ENCODE data around the gene FRG2B. TPM values are rescaled to one million over a fixed set of nuclear protein-coding genes. Genes with fewer than 3 reads are reported as not detected.
"Not testable (repeated sequence)": the region's sequence is repeated elsewhere in the genome, so short reads cannot be mapped to it uniquely, and the experiment has no call there.

The FRG2B gene
- total RNA-seq (not detected), polyA plus RNA-seq (ENCODE audit: insufficient read depth in 1 of 8, insufficient read length in 8 of 8, low replicate concordance in 1 of 8) (not detected)
- long read RNA-seq, donor 1, result 0 reads
- long read RNA-seq, donor 2, result 0 reads
- long read RNA-seq, donor 3, result 0 reads
- long read RNA-seq, donor 4, result 0 reads
- long read RNA-seq, donor 5, result 0 reads
- long read RNA-seq, donor 6, result 0 reads
- long read RNA-seq, donor 7, result 0 reads
- long read RNA-seq, donor 8, result 0 reads
- long read RNA-seq, donor 9, result 0 reads
- long read RNA-seq, donor 10, result 0 reads
- long read RNA-seq, donor 11, result 0 reads

- H3K36me3 ChIP-seq (ENCODE audit: control insufficient read depth, insufficient read depth, low read length); H3K4me1 ChIP-seq (ENCODE audit: control insufficient read depth, insufficient read depth, low read length); DNase-seq; H3K9me3 ChIP-seq (replicated peaks; ENCODE audit: control insufficient read depth, low read depth, low read length); H3K4me3 ChIP-seq (ENCODE audit: low read length); H3K27ac ChIP-seq (ENCODE audit: low read length): not testable (repeated sequence)
- peaks cover 11% of the 10 kb centered on the region for H3K27me3 ChIP-seq (ENCODE audit: control insufficient read depth, insufficient read depth, low read length)
- WGBS (ENCODE audit: insufficient coverage), result no CpG with 5 or more reads among the region's 10 CpGs
Measured at GRCh38 chr10:133626695-133627094, at the start of gene FRG2B. FRG2B (minus strand) TSS chr10:133626795; CDS start chr10:133626742, 53 bp downstream.

- not testable (repeated sequence) for H3K27me3 ChIP-seq (ENCODE audit: control insufficient read depth, insufficient read depth, low read length); H3K27ac ChIP-seq (ENCODE audit: low read length); H3K9me3 ChIP-seq (replicated peaks; ENCODE audit: control insufficient read depth, low read depth, low read length); DNase-seq; H3K4me1 ChIP-seq (ENCODE audit: control insufficient read depth, insufficient read depth, low read length); H3K36me3 ChIP-seq (ENCODE audit: control insufficient read depth, insufficient read depth, low read length); H3K4me3 ChIP-seq (ENCODE audit: low read length)
- WGBS (ENCODE audit: insufficient coverage), result no CpG with 5 or more reads among the region's 40 CpGs
Measured at GRCh38 chr10:133667446-133667845, 40.9 kb upstream of the FRG2B start.

- not testable (repeated sequence) for H3K27ac ChIP-seq (ENCODE audit: low read length); H3K36me3 ChIP-seq (ENCODE audit: control insufficient read depth, insufficient read depth, low read length); DNase-seq; H3K27me3 ChIP-seq (ENCODE audit: control insufficient read depth, insufficient read depth, low read length); H3K9me3 ChIP-seq (replicated peaks; ENCODE audit: control insufficient read depth, low read depth, low read length); H3K4me3 ChIP-seq (ENCODE audit: low read length); H3K4me1 ChIP-seq (ENCODE audit: control insufficient read depth, insufficient read depth, low read length)
- WGBS (ENCODE audit: insufficient coverage), result 34% methylated on average over 3 of the region's 4 CpGs
Measured at GRCh38 chr10:133663544-133664160, 37.1 kb upstream of the FRG2B start.

GRCh38 chr10:133661122-133661521 lies 34.5 kb upstream of the FRG2B start:
- H3K4me3 ChIP-seq (ENCODE audit: low read length); H3K27me3 ChIP-seq (ENCODE audit: control insufficient read depth, insufficient read depth, low read length); H3K9me3 ChIP-seq (replicated peaks; ENCODE audit: control insufficient read depth, low read depth, low read length); H3K27ac ChIP-seq (ENCODE audit: low read length); H3K4me1 ChIP-seq (ENCODE audit: control insufficient read depth, insufficient read depth, low read length); H3K36me3 ChIP-seq (ENCODE audit: control insufficient read depth, insufficient read depth, low read length); DNase-seq: not testable (repeated sequence)
- WGBS (ENCODE audit: insufficient coverage), result no CpG with 5 or more reads among the region's 2 CpGs

- H3K27ac ChIP-seq (ENCODE audit: low read length); H3K4me3 ChIP-seq (ENCODE audit: low read length); H3K36me3 ChIP-seq (ENCODE audit: control insufficient read depth, insufficient read depth, low read length); H3K4me1 ChIP-seq (ENCODE audit: control insufficient read depth, insufficient read depth, low read length); H3K9me3 ChIP-seq (replicated peaks; ENCODE audit: control insufficient read depth, low read depth, low read length); DNase-seq; H3K27me3 ChIP-seq (ENCODE audit: control insufficient read depth, insufficient read depth, low read length): not testable (repeated sequence)
- WGBS (ENCODE audit: insufficient coverage), result 49% methylated on average over 5 of the region's 6 CpGs
Measured at GRCh38 chr10:133660516-133660915, 33.9 kb upstream of the FRG2B start.

DNA sequence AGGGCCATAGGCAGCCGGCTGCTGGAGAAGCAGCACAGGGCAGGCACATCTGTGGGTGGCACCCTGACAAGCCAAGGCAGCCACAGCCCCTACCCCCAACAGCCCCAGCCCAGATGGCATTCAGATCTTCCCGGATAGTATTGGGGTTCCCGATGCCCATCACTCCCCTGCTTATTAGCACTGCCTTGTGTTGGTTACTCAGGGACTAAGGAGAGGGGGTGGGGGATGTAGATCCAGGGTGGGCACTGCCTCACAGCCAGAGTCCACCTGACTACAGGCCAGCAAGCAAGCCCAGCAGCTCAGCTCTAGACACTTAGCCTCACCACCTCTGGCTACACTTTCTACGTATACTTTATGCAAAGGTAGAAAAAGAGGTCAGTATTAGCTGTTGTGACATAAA lies 30.7 kb upstream of the FRG2B start:
- H3K9me3 ChIP-seq (replicated peaks; ENCODE audit: control insufficient read depth, low read depth, low read length); H3K27me3 ChIP-seq (ENCODE audit: control insufficient read depth, insufficient read depth, low read length); DNase-seq; H3K4me1 ChIP-seq (ENCODE audit: control insufficient read depth, insufficient read depth, low read length); H3K36me3 ChIP-seq (ENCODE audit: control insufficient read depth, insufficient read depth, low read length); H3K4me3 ChIP-seq (ENCODE audit: low read length); H3K27ac ChIP-seq (ENCODE audit: low read length): not testable (repeated sequence)
- WGBS (ENCODE audit: insufficient coverage), result no CpG with 5 or more reads among the region's 4 CpGs

DNA sequence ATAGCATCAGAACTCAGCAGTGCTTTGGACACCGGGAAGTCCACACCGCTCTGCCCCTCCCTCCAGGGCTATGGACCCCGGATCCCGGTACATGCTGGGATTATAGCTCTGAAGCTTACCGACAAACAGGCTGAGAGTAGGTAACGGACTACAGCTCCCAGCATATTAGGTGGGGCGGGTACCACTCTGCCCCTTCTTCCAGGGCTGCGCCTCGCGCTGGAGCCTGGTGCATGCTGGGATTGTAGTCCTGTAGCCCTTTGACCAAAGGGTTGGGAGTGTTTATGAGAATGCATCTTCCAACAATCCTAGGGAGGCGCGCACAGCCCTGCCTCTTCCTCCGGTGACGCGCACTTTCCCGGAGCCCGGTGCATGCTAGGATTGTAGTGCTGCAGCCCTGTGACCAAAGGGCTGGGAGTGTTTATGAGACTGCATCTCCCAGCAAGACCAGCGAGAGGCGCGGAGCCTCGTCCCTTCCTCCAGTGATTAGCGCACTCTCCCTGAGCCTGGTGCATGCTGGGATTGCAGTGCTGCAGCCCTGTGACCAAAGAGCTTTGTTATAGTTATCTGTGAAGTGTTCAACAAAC lies 22.4 kb upstream of the FRG2B start:
- not testable (repeated sequence) for H3K27ac ChIP-seq (ENCODE audit: low read length); H3K4me3 ChIP-seq (ENCODE audit: low read length); H3K9me3 ChIP-seq (replicated peaks; ENCODE audit: control insufficient read depth, low read depth, low read length); H3K27me3 ChIP-seq (ENCODE audit: control insufficient read depth, insufficient read depth, low read length); DNase-seq; H3K4me1 ChIP-seq (ENCODE audit: control insufficient read depth, insufficient read depth, low read length); H3K36me3 ChIP-seq (ENCODE audit: control insufficient read depth, insufficient read depth, low read length)
- WGBS (ENCODE audit: insufficient coverage), result no CpG with 5 or more reads among the region's 22 CpGs

GRCh38 chr10:133647075-133647748 lies 20.6 kb upstream of the FRG2B start:
- WGBS (ENCODE audit: insufficient coverage), result no CpG with 5 or more reads among the region's 18 CpGs
- H3K27ac ChIP-seq (ENCODE audit: low read length); H3K27me3 ChIP-seq (ENCODE audit: control insufficient read depth, insufficient read depth, low read length); H3K4me1 ChIP-seq (ENCODE audit: control insufficient read depth, insufficient read depth, low read length); H3K36me3 ChIP-seq (ENCODE audit: control insufficient read depth, insufficient read depth, low read length); DNase-seq; H3K4me3 ChIP-seq (ENCODE audit: low read length); H3K9me3 ChIP-seq (replicated peaks; ENCODE audit: control insufficient read depth, low read depth, low read length): not testable (repeated sequence)

DNA sequence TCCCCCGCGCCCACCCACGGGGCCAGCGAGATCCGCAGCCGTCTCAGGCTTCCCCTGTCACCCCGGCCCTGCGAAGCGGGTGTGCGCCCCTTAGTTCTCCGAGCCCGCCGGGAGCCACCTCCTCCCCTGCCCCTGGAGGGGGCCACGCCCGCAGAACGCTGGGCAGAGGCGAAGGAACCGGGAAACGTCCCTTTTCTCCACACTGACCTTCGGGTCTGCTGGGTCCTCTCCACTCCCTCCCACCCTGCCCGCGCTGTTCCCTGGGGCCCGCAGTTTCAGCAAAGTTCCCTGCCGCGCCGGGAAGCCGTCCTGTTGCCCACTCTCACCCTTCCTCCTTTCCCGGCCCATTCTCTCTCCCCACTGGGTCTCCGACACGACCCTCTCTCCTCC lies 11.2 kb upstream of the FRG2B start:
- H3K36me3 ChIP-seq (ENCODE audit: control insufficient read depth, insufficient read depth, low read length); H3K4me3 ChIP-seq (ENCODE audit: low read length); DNase-seq; H3K27me3 ChIP-seq (ENCODE audit: control insufficient read depth, insufficient read depth, low read length); H3K27ac ChIP-seq (ENCODE audit: low read length); H3K4me1 ChIP-seq (ENCODE audit: control insufficient read depth, insufficient read depth, low read length); H3K9me3 ChIP-seq (replicated peaks; ENCODE audit: control insufficient read depth, low read depth, low read length): not testable (repeated sequence)
- WGBS (ENCODE audit: insufficient coverage), result 3% methylated on average over 8 of the region's 30 CpGs

- not testable (repeated sequence) for H3K4me3 ChIP-seq (ENCODE audit: low read length); H3K9me3 ChIP-seq (replicated peaks; ENCODE audit: control insufficient read depth, low read depth, low read length); H3K36me3 ChIP-seq (ENCODE audit: control insufficient read depth, insufficient read depth, low read length); H3K27ac ChIP-seq (ENCODE audit: low read length); H3K4me1 ChIP-seq (ENCODE audit: control insufficient read depth, insufficient read depth, low read length); DNase-seq; H3K27me3 ChIP-seq (ENCODE audit: control insufficient read depth, insufficient read depth, low read length)
- WGBS (ENCODE audit: insufficient coverage), result no CpG with 5 or more reads among the region's 35 CpGs
Measured at GRCh38 chr10:133637202-133637845, 10.7 kb upstream of the FRG2B start.
